Progenitor cell of endocrine pancreas (in vitro differentiated cells): ENCODE data around the gene BEGAIN. TPM values are rescaled to one million over a fixed set of nuclear protein-coding genes. Genes with fewer than 3 reads are reported as not detected.

Source experiments
- DNase-seq: peaks from one replicate; pipeline ENCODE4 v3.0.0; 2021; ENCODE audit warnings: low spot score; ENCODE audit not compliant: unreplicated experiment
- H3K27ac Mint-ChIP-seq: 2 replicates; pipeline ENCODE4 v1.8.0; 2021; ENCODE audit warnings: mild to moderate bottlenecking, moderate library complexity, mixed read lengths
- H3K27me3 Mint-ChIP-seq: 2 replicates; pipeline ENCODE4 v1.8.0; 2021; ENCODE audit warnings: mixed read lengths
- H3K36me3 Mint-ChIP-seq: 2 replicates; pipeline ENCODE4 v1.8.0; 2022; ENCODE audit warnings: mixed read lengths; ENCODE audit not compliant: insufficient read depth
- H3K4me1 Mint-ChIP-seq: 2 replicates; pipeline ENCODE4 v1.8.0; 2021; ENCODE audit warnings: low read depth, mixed read lengths
- H3K4me3 Mint-ChIP-seq: 2 replicates; pipeline ENCODE4 v1.8.0; 2021; ENCODE audit warnings: low read depth, mild to moderate bottlenecking, moderate library complexity, mixed read lengths
- H3K9me3 Mint-ChIP-seq: 2 replicates; pipeline ENCODE4 v1.8.0; 2021; ENCODE audit warnings: low read depth, mixed read lengths
- total RNA-seq: library from RNA; stranded (reverse); gene quantifications from 2 replicates; pipeline ENCODE4 v1.2.1, GENCODE V29; 2021
- TF ChIP-seq, protein P1 (sequence below): fragments of 200-600 bp; sonication (generic); IDR thresholded peaks from one replicate; pipeline ENCODE4 v1.5.0; 2021; ENCODE audit warnings: antibody characterized with exemption, mild to moderate bottlenecking; ENCODE audit not compliant: unreplicated experiment

The BEGAIN gene
- total RNA-seq, 1 donor from 2014 or later, result 0.65 TPM

DNA sequence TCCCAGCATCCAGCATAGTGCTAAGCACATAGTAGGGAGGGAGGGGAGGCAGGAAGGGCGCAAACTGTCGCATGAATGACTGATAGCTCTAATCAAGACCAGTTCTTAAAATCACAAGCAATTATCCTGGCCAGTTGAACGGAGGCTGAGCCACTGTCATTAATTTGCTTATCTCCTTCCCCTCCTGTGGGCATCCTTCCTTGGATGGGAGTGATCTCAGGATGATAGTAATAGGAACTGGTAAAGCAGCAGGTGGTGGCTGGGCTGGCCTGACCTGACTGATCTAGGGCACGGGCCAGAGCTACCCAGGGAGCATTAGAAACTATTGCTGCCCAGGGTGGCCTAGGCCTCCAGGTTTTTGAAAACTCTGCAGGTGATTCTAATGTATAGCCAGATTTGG, 97.0 kb downstream of the BEGAIN start:
- H3K4me1 Mint-ChIP-seq, result no peaks in the 10 kb centered on the region
- no peak for DNase-seq
- no peaks in the 10 kb centered on the region for H3K9me3 Mint-ChIP-seq
- no peaks in the 10 kb centered on the region for H3K27me3 Mint-ChIP-seq
- no peaks in the 10 kb centered on the region for H3K36me3 Mint-ChIP-seq
- H3K27ac Mint-ChIP-seq, result no peak overlapping the region
- TF ChIP-seq, protein P1, sequence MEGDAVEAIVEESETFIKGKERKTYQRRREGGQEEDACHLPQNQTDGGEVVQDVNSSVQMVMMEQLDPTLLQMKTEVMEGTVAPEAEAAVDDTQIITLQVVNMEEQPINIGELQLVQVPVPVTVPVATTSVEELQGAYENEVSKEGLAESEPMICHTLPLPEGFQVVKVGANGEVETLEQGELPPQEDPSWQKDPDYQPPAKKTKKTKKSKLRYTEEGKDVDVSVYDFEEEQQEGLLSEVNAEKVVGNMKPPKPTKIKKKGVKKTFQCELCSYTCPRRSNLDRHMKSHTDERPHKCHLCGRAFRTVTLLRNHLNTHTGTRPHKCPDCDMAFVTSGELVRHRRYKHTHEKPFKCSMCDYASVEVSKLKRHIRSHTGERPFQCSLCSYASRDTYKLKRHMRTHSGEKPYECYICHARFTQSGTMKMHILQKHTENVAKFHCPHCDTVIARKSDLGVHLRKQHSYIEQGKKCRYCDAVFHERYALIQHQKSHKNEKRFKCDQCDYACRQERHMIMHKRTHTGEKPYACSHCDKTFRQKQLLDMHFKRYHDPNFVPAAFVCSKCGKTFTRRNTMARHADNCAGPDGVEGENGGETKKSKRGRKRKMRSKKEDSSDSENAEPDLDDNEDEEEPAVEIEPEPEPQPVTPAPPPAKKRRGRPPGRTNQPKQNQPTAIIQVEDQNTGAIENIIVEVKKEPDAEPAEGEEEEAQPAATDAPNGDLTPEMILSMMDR, result no peak
- H3K4me3 Mint-ChIP-seq, result no peak overlapping the region

DNA sequence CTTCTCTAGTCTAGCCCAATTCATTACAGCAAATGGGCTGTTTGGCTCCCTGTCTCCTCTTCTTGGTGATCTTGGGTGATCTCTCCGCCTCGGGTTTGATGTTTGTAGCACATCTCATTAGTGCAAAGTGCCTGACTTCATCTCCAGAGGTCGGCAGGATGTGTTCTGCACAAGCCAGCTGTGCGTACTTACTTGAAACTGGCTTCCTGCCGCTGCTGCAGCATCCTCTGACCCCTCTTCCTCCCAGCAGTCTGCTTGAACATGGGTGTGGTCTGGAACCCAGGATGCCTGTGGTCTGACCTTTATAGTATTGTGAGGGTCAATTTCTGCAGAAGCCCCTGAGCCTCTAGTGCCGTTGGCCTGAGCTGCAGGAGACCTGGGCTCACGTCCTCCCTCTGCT, 99.2 kb downstream of the BEGAIN start:
- no peak overlapping the region for H3K27ac Mint-ChIP-seq
- TF ChIP-seq, protein P1, result no peak
- no peaks in the 10 kb centered on the region for H3K27me3 Mint-ChIP-seq
- H3K4me3 Mint-ChIP-seq, result no peak overlapping the region
- H3K4me1 Mint-ChIP-seq, result no peaks in the 10 kb centered on the region
- H3K36me3 Mint-ChIP-seq, result no peaks in the 10 kb centered on the region
- H3K9me3 Mint-ChIP-seq, result no peaks in the 10 kb centered on the region
- DNase-seq, result no peak

DNA sequence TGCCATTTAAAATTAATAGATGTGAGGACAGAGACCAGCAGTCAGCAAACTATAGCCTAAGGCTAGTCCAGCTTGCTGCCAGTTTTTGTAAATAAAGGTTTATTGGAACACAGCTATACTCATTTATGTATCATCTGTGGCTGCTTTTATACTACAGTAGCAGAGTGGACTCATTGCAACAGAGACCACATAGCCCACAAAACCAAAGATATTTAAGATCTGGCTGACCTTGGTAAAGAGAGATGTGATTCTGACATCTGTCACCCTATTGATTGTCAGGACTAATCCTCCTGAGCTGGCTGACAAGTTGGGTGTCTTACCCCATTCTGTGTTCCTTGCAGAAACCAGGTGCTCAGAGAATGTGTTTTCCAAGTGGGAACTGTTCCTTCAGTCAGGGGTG, 99.9 kb downstream of the BEGAIN start:
- H3K9me3 Mint-ChIP-seq, result no peaks in the 10 kb centered on the region
- TF ChIP-seq, protein P1, result no peak
- no peak overlapping the region for H3K4me3 Mint-ChIP-seq
- H3K27me3 Mint-ChIP-seq, result no peaks in the 10 kb centered on the region
- no peaks in the 10 kb centered on the region for H3K36me3 Mint-ChIP-seq
- H3K27ac Mint-ChIP-seq, result no peak overlapping the region
- no peaks in the 10 kb centered on the region for H3K4me1 Mint-ChIP-seq
- DNase-seq, result no peak

Other genes with a start within 250 kb of the BEGAIN start
- gene WDR25, start 210.9 kb downstream of the BEGAIN start, total RNA-seq, result 8.7 and 10.6 TPM in 2 replicates
- 5,491 and 5,856 TPM in 2 replicates for gene DLK1, start 139.5 kb upstream of the BEGAIN start, total RNA-seq
- 31.0 and 32.3 TPM in 2 replicates for gene MEG3, start 238.7 kb upstream of the BEGAIN start, total RNA-seq